Retinal pigment epithelial cell (primary cell): ENCODE measurements around the gene TTC1.

Source experiments
- DNase-seq: peaks from one replicate; pipeline ENCODE4 v3.0.0-alpha.2; 2010; ENCODE audit warnings: low read depth
- H3K4me3 ChIP-seq: 2 replicates; pipeline ENCODE4 v1.5.1; 2011; ENCODE audit warnings: mild to moderate bottlenecking, low read length, control low read depth, moderate library complexity
- TF ChIP-seq, protein P1 (sequence below): conservative IDR thresholded peaks from 2 replicates; pipeline ENCODE4 v1.5.1; 2011; ENCODE audit warnings: low read depth, low read length, control low read depth, inconsistent platforms

TTC1 gene

DNA sequence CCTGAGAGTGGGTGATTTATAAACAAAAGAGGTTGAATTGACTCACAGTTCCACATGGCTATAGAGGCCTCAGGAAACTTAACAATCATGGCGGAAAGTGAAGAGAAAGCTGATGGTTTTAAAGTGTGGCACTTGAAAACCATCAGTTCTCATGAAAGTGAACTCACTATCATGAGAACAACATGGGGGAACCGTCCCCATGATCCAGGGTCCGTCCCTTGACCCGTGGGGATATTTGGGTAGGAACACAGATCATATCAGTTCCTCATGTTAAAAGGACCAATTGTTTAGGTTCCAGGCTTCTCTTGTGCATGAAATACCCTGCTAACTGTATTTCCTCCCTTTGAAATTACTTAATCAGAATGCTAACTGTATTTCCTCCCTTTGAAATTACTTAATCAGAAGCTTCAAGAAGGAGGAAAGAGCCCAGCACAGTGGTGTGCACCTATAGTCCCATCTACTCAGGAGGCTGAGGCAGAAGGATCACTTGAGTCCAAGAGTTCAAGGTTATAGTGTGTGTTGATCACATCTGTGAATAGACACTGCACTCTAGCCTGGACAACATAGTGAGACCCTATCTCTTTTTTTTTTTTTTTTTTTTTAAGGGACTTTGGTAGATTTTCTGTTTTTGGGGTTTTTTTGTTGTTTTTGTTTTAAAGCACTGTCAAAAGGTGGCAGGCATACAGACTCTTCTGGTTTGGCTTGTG is 24.8 kb downstream of the TTC1 start:
- TF ChIP-seq, protein P1, sequence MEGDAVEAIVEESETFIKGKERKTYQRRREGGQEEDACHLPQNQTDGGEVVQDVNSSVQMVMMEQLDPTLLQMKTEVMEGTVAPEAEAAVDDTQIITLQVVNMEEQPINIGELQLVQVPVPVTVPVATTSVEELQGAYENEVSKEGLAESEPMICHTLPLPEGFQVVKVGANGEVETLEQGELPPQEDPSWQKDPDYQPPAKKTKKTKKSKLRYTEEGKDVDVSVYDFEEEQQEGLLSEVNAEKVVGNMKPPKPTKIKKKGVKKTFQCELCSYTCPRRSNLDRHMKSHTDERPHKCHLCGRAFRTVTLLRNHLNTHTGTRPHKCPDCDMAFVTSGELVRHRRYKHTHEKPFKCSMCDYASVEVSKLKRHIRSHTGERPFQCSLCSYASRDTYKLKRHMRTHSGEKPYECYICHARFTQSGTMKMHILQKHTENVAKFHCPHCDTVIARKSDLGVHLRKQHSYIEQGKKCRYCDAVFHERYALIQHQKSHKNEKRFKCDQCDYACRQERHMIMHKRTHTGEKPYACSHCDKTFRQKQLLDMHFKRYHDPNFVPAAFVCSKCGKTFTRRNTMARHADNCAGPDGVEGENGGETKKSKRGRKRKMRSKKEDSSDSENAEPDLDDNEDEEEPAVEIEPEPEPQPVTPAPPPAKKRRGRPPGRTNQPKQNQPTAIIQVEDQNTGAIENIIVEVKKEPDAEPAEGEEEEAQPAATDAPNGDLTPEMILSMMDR, result no peak
- no peak for DNase-seq
- H3K4me3 ChIP-seq, result no peak overlapping the region

DNA sequence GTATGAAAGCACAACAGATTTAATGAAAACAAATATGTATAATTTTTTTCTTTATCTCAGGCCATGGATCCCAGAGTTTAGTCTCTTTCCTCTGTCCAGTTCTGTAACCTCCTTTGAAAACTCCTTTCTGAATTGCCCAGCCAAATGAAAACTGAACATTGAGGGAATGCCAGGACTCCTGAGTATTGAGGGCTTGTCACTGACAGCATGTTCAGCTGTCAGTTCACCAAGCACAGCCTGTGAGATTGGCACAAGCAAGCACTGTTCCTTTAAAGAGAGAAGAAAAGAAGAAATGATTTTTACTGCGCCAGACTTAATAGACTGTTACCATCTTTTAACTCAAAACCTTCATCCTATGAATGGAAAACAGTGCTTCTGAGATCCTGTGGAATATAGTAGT is 27.3 kb downstream of the TTC1 start:
- DNase-seq, result no peak
- TF ChIP-seq, protein P1, result no peak

DNA sequence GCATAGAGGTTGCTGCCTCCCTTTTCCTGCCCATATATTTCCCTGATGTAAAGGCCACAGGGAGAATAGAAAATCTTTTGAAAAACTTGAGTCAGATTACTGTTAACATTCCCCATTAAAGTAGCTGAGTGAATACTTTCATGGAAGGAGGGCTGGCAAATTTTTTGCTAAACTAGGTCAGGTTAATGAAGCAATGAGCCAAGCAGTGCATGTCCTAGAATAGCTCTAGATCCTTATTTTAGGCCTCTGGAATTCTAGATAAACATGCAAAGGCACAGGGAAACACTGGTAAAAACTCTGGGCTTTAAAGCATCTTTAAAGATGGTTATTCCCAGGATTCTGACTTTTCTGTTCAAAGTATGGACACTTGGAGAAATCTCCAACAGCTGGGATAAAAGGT is 27.9 kb downstream of the TTC1 start:
- DNase-seq, result no peak
- TF ChIP-seq, protein P1, result no peak
- no peak overlapping the region for H3K4me3 ChIP-seq

More for the DNA sequence above, 27.3 kb downstream of the TTC1 start:
- H3K4me3 ChIP-seq, result no peak overlapping the region

DNA sequence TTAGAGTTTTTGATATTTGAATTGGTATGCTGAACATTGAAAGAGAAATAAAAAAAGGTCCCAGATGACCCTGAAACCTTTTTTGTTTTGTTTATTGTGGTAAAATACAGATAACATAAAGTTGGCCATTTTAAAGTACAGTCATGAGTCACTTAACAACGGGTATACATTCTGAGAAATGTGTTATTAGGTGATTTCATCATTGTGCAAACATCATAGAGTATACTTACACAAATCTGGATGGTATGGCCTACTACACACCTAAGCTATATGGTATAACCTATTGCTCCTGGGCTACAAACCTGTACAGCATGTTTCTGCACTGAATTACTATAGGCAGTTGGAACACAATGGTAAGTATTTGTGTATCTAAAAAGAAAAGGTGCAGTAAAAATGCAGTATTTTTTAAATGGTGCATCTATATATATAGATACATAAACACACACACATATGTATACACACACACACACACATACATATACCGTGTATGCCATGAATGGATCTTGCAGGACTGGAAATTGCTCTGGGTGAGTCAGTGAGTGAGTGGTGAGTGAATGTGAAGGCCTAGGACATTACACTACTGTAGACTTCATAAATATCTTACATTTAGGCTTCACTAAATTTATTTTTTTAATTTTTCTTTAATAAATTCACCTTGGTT is 31.0 kb downstream of the TTC1 start:
- H3K4me3 ChIP-seq, result no peak overlapping the region
- DNase-seq, result no peak
- TF ChIP-seq, protein P1, result no peak

DNA sequence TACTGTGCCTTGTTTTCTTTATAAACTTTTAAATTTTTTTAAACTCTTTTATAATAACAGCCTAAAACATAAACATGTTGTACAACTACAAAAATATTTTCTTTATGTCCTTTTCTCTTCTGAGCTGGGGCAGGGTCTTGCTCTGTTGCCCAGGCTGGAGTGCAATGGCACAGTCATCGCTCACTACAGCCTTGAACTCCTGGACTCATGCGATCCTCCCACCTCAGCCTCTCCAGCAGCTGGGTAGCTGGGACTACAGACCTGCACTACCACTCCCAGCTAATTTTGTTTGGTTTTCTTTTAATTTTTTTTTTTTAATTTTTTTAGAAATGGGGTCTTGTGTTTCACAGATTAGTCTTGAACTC is 31.5 kb downstream of the TTC1 start:
- H3K4me3 ChIP-seq, result no peak overlapping the region
- no peak for DNase-seq
- TF ChIP-seq, protein P1, result no peak

DNA sequence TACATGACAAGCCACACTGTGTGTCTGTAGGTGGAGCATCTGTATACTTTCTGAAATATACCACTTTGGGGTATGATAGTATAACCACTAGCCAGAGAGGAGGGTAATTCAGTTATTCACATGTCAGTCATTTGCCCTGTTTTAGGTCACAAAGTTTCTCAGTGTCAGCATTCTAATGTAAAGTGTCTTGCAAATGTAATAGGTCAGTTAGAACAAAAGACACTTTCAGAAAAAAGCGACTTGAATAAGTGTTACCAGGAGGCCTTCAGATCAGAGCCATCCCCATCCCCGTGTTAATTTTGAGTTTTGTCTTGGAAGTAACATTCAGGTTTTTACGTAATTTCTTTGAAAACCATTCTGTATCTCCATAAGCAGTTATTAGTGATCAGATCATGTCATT is 33.7 kb downstream of the TTC1 start:
- no peak overlapping the region for H3K4me3 ChIP-seq
- TF ChIP-seq, protein P1, result no peak
- DNase-seq, result no peak

DNA sequence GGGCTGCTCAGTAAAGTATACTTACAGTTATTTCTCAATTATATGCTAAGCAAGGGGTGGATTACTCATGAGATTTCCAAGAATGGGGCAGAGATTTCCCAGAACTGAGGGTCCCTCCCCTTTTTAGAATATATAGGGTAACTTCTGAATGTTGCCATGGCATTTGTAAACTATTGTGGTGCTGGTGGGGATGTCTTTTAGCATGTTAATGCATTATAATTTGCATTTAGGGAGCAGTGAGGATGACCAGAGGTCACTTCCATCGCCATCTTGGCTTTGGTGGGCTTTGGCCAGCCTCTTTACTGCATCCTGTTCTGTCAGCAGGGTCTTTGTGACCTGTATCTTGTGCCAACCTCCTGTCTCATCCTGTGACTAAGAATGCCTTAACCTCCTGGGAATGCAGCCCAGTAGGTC is 35.5 kb downstream of the TTC1 start:
- DNase-seq, result no peak
- no peak overlapping the region for H3K4me3 ChIP-seq
- TF ChIP-seq, protein P1, result no peak
